ENCODE data around the gene RBBP8. TPM values are rescaled to one million over a fixed set of nuclear protein-coding genes. Genes with fewer than 3 reads are reported as not detected.
A peak's percentile ranks its signal among the peaks of the same experiment; 100 is the strongest.

RBBP8 gene
- total RNA-seq, 1 donor from 2014 or later: 53.7 TPM

- Mint-ChIP-seq H3K9me3 (no peaks in the 10 kb centered on the region), H3K4me3 (no peak overlapping the region), H3K27ac (ENCODE audit: unreplicated experiment) (no peak overlapping the region), H3K4me1 (peaks cover 8% of the 10 kb centered on the region), H3K27me3 (ENCODE audit: low read depth) (peaks cover 5% of the 10 kb centered on the region), H3K36me3 (ENCODE audit: low read depth) (no peaks in the 10 kb centered on the region)
- DNase-seq (ENCODE audit: low read depth, low spot score): peak; percentile 21
- peak; percentile 50 for TF ChIP-seq CTCF (conservative IDR thresholded peaks at IDR 0.05)
Measured at GRCh38 chr18:23053776-23054457, 120.8 kb downstream of the RBBP8 start.

- peaks cover 5% of the 10 kb centered on the region for H3K27me3 Mint-ChIP-seq (ENCODE audit: low read depth)
- no peak overlapping the region for H3K4me3 Mint-ChIP-seq
- no peaks in the 10 kb centered on the region for H3K36me3 Mint-ChIP-seq (ENCODE audit: low read depth)
- peaks cover 8% of the 10 kb centered on the region for H3K4me1 Mint-ChIP-seq
- DNase-seq (ENCODE audit: low read depth, low spot score): no peak
- H3K27ac Mint-ChIP-seq (ENCODE audit: unreplicated experiment): no peak overlapping the region
- no peaks in the 10 kb centered on the region for H3K9me3 Mint-ChIP-seq
- TF ChIP-seq CTCF (conservative IDR thresholded peaks at IDR 0.05): no peak
Measured at GRCh38 chr18:23054553-23054952, 121.4 kb downstream of the RBBP8 start.

- no peak for TF ChIP-seq CTCF (conservative IDR thresholded peaks at IDR 0.05)
- Mint-ChIP-seq H3K4me3 (no peak overlapping the region), H3K27ac (ENCODE audit: unreplicated experiment) (no peak overlapping the region), H3K36me3 (ENCODE audit: low read depth) (no peaks in the 10 kb centered on the region), H3K4me1 (peaks cover 8% of the 10 kb centered on the region), H3K27me3 (ENCODE audit: low read depth) (peaks cover 5% of the 10 kb centered on the region), H3K9me3 (no peaks in the 10 kb centered on the region)
- no peak for DNase-seq (ENCODE audit: low read depth, low spot score)
Measured at GRCh38 chr18:23056315-23056714, 123.2 kb downstream of the RBBP8 start.

- H3K27ac Mint-ChIP-seq (ENCODE audit: unreplicated experiment): no peak overlapping the region
- H3K4me3 Mint-ChIP-seq: no peak overlapping the region
- DNase-seq (ENCODE audit: low read depth, low spot score): no peak
- H3K36me3 Mint-ChIP-seq (ENCODE audit: low read depth): no peaks in the 10 kb centered on the region
- TF ChIP-seq CTCF (conservative IDR thresholded peaks at IDR 0.05): no peak
- no peaks in the 10 kb centered on the region for H3K9me3 Mint-ChIP-seq
- peaks cover 8% of the 10 kb centered on the region for H3K4me1 Mint-ChIP-seq
- H3K27me3 Mint-ChIP-seq (ENCODE audit: low read depth): peaks cover 5% of the 10 kb centered on the region
Measured at GRCh38 chr18:23057096-23057495, 124.0 kb downstream of the RBBP8 start.

- H3K36me3 Mint-ChIP-seq (ENCODE audit: low read depth): peaks cover 4% of the 10 kb centered on the region
- no peak overlapping the region for H3K4me3 Mint-ChIP-seq
- TF ChIP-seq CTCF (conservative IDR thresholded peaks at IDR 0.05): no peak
- DNase-seq (ENCODE audit: low read depth, low spot score): no peak
- H3K4me1 Mint-ChIP-seq: peaks cover 3% of the 10 kb centered on the region
- H3K27ac Mint-ChIP-seq (ENCODE audit: unreplicated experiment): no peak overlapping the region
- peaks cover 2% of the 10 kb centered on the region for H3K27me3 Mint-ChIP-seq (ENCODE audit: low read depth)
- peaks cover 7% of the 10 kb centered on the region for H3K9me3 Mint-ChIP-seq
Measured at GRCh38 chr18:23058746-23059415, 125.8 kb downstream of the RBBP8 start.
